ENCODE data around the gene ENO2. TPM values are rescaled to one million over a fixed set of nuclear protein-coding genes. Genes with fewer than 3 reads are reported as not detected.
"Not testable (repeated sequence)": the region's sequence is repeated elsewhere in the genome, so short reads cannot be mapped to it uniquely, and the experiment has no call there.

ENO2 gene
- total RNA-seq: 10 to 100 TPM in 2 of 4 donors, 1 to 10 TPM in 2; 4.6 to 11.7 (median 8.8) TPM

DNA sequence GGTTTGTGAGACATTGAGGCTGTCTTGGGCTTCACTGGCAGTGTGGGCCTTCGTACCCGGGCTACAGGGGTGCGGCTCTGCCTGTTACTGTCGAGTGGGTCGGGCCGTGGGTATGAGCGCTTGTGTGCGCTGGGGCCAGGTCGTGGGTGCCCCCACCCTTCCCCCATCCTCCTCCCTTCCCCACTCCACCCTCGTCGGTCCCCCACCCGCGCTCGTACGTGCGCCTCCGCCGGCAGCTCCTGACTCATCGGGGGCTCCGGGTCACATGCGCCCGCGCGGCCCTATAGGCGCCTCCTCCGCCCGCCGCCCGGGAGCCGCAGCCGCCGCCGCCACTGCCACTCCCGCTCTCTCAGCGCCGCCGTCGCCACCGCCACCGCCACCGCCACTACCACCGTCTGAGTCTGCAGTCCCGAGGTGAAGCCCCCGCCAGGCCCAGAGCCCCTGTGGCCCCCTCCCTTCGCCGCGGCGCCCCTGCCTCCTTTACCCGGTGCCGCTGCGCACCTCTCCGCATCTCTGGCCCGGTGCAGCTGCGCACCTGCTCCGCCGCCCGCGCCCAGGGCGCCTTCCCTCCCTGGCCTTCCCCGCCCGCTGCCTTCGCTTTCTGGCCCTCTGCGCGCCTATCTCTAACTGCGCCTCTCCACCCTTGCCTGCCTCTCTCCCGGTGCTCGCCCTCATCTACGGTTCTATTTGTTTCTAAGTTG lies at the start of gene ENO2:
Gene ENO2 (plus strand): TSS at position 335 of the 701 bp plus-strand sequence. CDS start 1,253 bp downstream, outside the sequence.
- Histone ChIP-seq H3K27ac (peak within 1 kb of the TSS; percentile 76 to 82 (median 78)), H3K36me3 (no peaks in the 10 kb centered on the region), H3K27me3 (no peaks in the 10 kb centered on the region), H3K4me1 (peaks cover 0 to 18% (median 8%) of the 10 kb centered on the region in 4 donors), H3K9me3 (no peaks in the 10 kb centered on the region), H3K4me3 (peak within 1 kb of the TSS; percentile 63 to 82 (median 70))
- no peak for TF ChIP-seq CTCF (IDR thresholded peaks at IDR 0.05)
- no peak for TF ChIP-seq POLR2A (IDR thresholded peaks at IDR 0.05)
- DNase-seq: peak; percentile 76 to 91 (median 82)

GRCh38 chr12:6865307-6865706 lies 49.1 kb upstream of the ENO2 start:
- DNase-seq, H3K27ac ChIP-seq, H3K27me3 ChIP-seq, H3K9me3 ChIP-seq, H3K4me3 ChIP-seq: not testable (repeated sequence)
- Histone ChIP-seq H3K36me3 (peaks cover 0 to 68% (median 0%) of the 10 kb centered on the region in 3 donors), H3K4me1 (peaks cover 0 to 27% (median 8%) of the 10 kb centered on the region in 4 donors)

DNA sequence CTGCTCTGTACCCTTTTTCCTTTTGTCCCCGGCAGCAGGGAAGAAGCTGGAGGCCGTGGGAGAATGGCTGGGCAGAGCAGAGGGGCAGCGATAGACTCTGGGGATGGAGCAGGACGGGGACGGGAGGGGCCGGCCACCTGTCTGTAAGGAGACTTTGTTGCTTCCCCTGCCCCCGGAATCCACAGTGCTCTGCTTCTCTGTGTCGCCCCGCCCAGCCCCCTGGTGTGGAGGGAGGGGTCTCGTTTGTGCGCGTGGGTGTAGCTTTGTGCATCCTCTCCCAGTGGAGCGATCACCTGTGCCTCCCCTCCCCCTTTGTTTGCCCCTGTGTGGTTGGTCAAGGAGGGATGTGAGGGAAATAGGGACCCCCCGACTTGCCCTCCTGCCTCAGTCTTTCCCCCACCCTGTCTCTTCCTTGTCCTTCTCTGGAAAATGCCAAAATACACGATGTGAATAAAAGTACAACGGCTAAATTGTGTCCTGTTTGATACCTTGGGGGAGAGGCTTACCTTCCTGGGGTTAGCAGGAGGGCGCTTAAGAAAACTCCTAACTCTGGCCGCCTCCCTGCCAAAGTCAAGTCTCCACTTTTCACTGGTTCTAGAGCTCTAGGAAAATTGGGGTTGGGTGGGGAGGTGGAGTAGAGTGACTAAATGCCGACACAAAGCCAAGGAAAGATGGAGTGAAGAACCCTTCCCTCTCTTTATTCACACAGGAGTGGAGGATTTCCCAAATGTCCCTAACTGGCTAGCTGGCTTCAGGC lies 48.0 kb upstream of the ENO2 start:
- Histone ChIP-seq H3K27ac (peak overlapping the region; percentile 96 to 100 (median 98)), H3K27me3 (no peaks in the 10 kb centered on the region), H3K9me3 (no peaks in the 10 kb centered on the region), H3K4me1 (peaks cover 0 to 37% (median 9%) of the 10 kb centered on the region in 4 donors), H3K36me3 (peaks cover 0 to 68% (median 0%) of the 10 kb centered on the region in 3 donors), H3K4me3 (peak overlapping the region; percentile 93 to 99 (median 96))
- TF ChIP-seq CTCF (IDR thresholded peaks at IDR 0.05): no peak
- TF ChIP-seq POLR2A (IDR thresholded peaks at IDR 0.05): no peak
- no peak for DNase-seq

DNA sequence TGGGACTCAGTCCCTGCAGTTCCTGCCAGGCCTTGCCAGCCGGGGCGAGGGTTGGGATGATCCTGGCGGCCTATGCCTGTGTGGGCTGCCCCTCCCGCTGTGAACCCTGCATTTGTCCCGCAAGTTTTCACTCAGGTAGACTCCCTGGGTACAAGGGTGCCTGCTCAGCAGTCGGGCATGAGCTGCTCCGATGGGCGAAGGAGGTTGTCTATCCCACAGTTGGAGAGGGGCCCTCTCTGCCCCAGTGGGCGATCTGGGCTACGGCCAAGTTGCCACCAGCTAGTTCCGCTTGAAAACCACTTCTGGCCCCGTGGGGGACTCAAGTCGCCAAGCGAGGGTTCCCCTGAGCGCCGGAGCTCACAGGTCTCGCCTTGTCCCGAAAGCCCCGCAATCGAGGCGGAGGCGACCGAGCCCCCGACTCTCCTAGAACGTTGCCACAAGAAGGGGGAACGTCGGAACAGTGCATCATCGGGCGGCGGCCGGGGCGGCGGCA lies 47.4 kb upstream of the ENO2 start:
- no peak for DNase-seq
- Histone ChIP-seq H3K4me1 (peaks cover 0 to 43% (median 15%) of the 10 kb centered on the region in 4 donors), H3K9me3 (no peaks in the 10 kb centered on the region)

DNA sequence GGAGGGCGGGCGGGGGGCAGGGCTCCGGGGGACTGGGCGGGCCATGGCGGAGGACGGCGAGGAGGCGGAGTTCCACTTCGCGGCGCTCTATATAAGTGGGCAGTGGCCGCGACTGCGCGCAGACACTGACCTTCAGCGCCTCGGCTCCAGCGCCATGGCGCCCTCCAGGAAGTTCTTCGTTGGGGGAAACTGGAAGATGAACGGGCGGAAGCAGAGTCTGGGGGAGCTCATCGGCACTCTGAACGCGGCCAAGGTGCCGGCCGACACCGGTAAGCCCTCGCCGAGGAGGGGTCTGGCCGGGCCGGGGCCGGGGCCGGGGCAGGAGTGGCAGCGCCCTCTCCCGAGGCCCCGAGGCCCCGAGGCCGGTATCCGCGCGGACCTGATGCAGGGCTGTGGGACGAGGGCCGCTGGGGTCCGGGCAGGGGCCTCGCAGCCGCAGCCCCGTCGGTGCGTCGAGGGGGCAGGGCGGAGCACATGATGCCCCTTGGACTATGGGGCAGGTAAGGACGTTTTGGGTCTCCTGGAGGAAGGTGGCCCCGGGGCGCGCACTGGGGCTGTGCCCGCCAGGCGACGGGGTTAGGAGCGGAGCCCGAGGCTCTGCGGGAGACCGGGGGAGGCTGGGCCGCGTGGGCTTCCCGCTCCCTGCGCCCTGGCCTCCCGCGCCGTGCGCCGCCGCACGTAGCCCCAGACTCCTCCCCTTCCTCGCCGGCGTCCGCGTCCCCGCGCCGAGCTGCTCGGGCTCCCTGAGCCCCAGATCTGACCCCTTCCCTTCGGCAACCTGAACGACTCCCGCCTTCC lies 46.8 kb upstream of the ENO2 start, which contains the start of gene TPI1:
Gene TPI1 (plus strand): TSS at position 119 of the 798 bp plus-strand sequence. CDS start 36 bp downstream, at position 155.
- peak within 1 kb of the TSS; percentile 93 to 99 (median 96) for H3K4me3 ChIP-seq
- H3K4me1 ChIP-seq: peaks cover 0 to 46% (median 17%) of the 10 kb centered on the region in 4 donors
- H3K9me3 ChIP-seq: no peaks in the 10 kb centered on the region
- no peak for TF ChIP-seq CTCF (IDR thresholded peaks at IDR 0.05)
- peak; percentile 99 for TF ChIP-seq POLR2A (IDR thresholded peaks at IDR 0.05)
- no peaks in the 10 kb centered on the region for H3K27me3 ChIP-seq
- peak within 1 kb of the TSS; percentile 96 to 100 (median 98) for H3K27ac ChIP-seq
- DNase-seq: peak; percentile 85 to 94 (median 92)
- peaks cover 0 to 58% (median 0%) of the 10 kb centered on the region in 3 donors for H3K36me3 ChIP-seq

More for the DNA sequence above, 47.4 kb upstream of the ENO2 start:
- peak overlapping the region; percentile 96 to 100 (median 98) for H3K27ac ChIP-seq
- H3K27me3 ChIP-seq: no peaks in the 10 kb centered on the region
- H3K36me3 ChIP-seq: peaks cover 0 to 62% (median 0%) of the 10 kb centered on the region in 3 donors
- TF ChIP-seq CTCF (IDR thresholded peaks at IDR 0.05): no peak
- TF ChIP-seq POLR2A (IDR thresholded peaks at IDR 0.05): no peak
- peak overlapping the region; percentile 93 to 99 (median 96) for H3K4me3 ChIP-seq
